ENCODE measurements around the gene CATSPERB. TPM values are rescaled to one million over a fixed set of nuclear protein-coding genes. Genes with fewer than 3 reads are reported as not detected.
"Not testable (repeated sequence)": the region's sequence is repeated elsewhere in the genome, so short reads cannot be mapped to it uniquely, and the experiment has no call there.

The CATSPERB gene
- total RNA-seq, 2 donors from 2014 or later, result 2.2 to 2.9 TPM

- no peaks in the 10 kb centered on the region for H3K4me1 ChIP-seq
- H3K27ac ChIP-seq, result no peak overlapping the region
- intact Hi-C loops (cut with DNase I), result no loop called here
- no peak for TF ChIP-seq CTCF (IDR thresholded peaks at IDR 0.05)
- H3K9ac ChIP-seq (ENCODE audit: low read depth in 2 of 2, low read length in 2 of 2), result no peak overlapping the region
- H3K9me3 ChIP-seq, result no peaks in the 10 kb centered on the region
- no peak for DNase-seq
- H3K36me3 ChIP-seq, result no peaks in the 10 kb centered on the region
- no peak overlapping the region for H3K4me3 ChIP-seq
- H3K27me3 ChIP-seq, result no peaks in the 10 kb centered on the region
Observed at GRCh38 chr14:91611528-91611927, 120.4 kb downstream of the CATSPERB start.

- intact Hi-C loops (cut with DNase I), result no loop called here
- Histone ChIP-seq H3K9ac (ENCODE audit: low read depth in 2 of 2, low read length in 2 of 2) (no peak overlapping the region), H3K27me3 (no peaks in the 10 kb centered on the region), H3K36me3 (no peaks in the 10 kb centered on the region), H3K27ac (no peak overlapping the region), H3K4me1 (no peaks in the 10 kb centered on the region), H3K4me3 (no peak overlapping the region), H3K9me3 (no peaks in the 10 kb centered on the region)
- TF ChIP-seq CTCF (IDR thresholded peaks at IDR 0.05), result no peak
- DNase-seq, result no peak
Observed at GRCh38 chr14:91609161-91609560, 122.7 kb downstream of the CATSPERB start.

GRCh38 chr14:91607322-91608047 lies 124.4 kb downstream of the CATSPERB start:
- H3K27me3 ChIP-seq, result no peaks in the 10 kb centered on the region
- H3K9ac ChIP-seq (ENCODE audit: low read depth in 2 of 2, low read length in 2 of 2), result no peak overlapping the region
- DNase-seq, result no peak
- intact Hi-C loops (cut with DNase I), result no loop called here
- no peaks in the 10 kb centered on the region for H3K4me1 ChIP-seq
- TF ChIP-seq CTCF (IDR thresholded peaks at IDR 0.05), result no peak
- no peaks in the 10 kb centered on the region for H3K9me3 ChIP-seq
- no peak overlapping the region for H3K27ac ChIP-seq
- H3K36me3 ChIP-seq, result no peaks in the 10 kb centered on the region
- H3K4me3 ChIP-seq, result no peak overlapping the region

- Histone ChIP-seq H3K36me3 (no peaks in the 10 kb centered on the region), H3K4me1 (no peaks in the 10 kb centered on the region), H3K27me3 (no peaks in the 10 kb centered on the region), H3K27ac (no peak overlapping the region), H3K9me3 (no peaks in the 10 kb centered on the region), H3K4me3 (no peak overlapping the region), H3K9ac (ENCODE audit: low read depth in 2 of 2, low read length in 2 of 2) (no peak overlapping the region)
- intact Hi-C loops (cut with DNase I), result no loop called here
- no peak for TF ChIP-seq CTCF (IDR thresholded peaks at IDR 0.05)
- DNase-seq, result no peak
Observed at GRCh38 chr14:91606851-91607250, 125.0 kb downstream of the CATSPERB start.

- H3K4me1 ChIP-seq; H3K36me3 ChIP-seq; H3K4me3 ChIP-seq; H3K27me3 ChIP-seq; H3K9ac ChIP-seq (ENCODE audit: low read depth in 2 of 2, low read length in 2 of 2); DNase-seq; H3K27ac ChIP-seq; intact Hi-C loops (cut with DNase I); H3K9me3 ChIP-seq: not testable (repeated sequence)
Observed at GRCh38 chr14:91604611-91605010, 127.3 kb downstream of the CATSPERB start.

- Histone ChIP-seq H3K4me3 (no peak overlapping the region), H3K27ac (no peak overlapping the region), H3K9me3 (no peaks in the 10 kb centered on the region), H3K27me3 (no peaks in the 10 kb centered on the region), H3K4me1 (no peaks in the 10 kb centered on the region), H3K36me3 (no peaks in the 10 kb centered on the region), H3K9ac (ENCODE audit: low read depth in 2 of 2, low read length in 2 of 2) (no peak overlapping the region)
- no peak for DNase-seq
- intact Hi-C loops (cut with DNase I), result no loop called here
- no peak for TF ChIP-seq CTCF (IDR thresholded peaks at IDR 0.05)
Observed at GRCh38 chr14:91599994-91600393, 131.9 kb downstream of the CATSPERB start.

Data from colonic mucosa (tissue), 4 donors.